Measurements from ENCODE around the gene STK17B.
A peak's percentile ranks its signal among the peaks of the same experiment; 100 is the strongest.

DNA sequence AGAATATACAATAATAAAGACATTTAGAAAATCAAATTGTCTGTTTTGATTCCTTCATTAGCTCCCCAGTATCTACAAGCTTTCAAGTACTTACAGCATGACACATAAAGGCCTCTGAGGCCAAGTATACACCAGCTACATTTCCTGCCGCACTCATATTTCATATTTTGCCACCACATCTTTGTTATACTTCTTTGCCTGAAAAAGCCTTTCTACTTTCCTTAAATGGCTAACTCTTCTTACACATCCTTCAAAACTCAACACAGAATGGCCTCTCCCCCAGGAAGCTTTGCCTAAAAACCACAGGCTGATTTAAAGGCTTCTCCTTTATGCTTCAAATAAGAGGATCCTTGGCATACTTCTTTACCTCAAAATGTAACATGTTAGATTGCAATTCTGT lies 4.5 kb downstream of the STK17B start:
- TF ChIP-seq CTCF (IDR thresholded peaks at IDR 0.05 in 8 of 11, conservative IDR thresholded peaks at IDR 0.05 in 3 of 11) = no peak
- TF ChIP-seq POLR2AphosphoS5 (IDR thresholded peaks at IDR 0.05) = peak in 1 of 3 donors; percentile 55
